NCI-H1092 treated with DMSO at 0.1 percent for 48 hours (cell line): ENCODE results near the gene CYBA.

Experiments used
- DNase-seq: peaks from one replicate; lab custom pipeline; 2025; lab: John Stamatoyannopoulos, UW

Gene CYBA

DNA sequence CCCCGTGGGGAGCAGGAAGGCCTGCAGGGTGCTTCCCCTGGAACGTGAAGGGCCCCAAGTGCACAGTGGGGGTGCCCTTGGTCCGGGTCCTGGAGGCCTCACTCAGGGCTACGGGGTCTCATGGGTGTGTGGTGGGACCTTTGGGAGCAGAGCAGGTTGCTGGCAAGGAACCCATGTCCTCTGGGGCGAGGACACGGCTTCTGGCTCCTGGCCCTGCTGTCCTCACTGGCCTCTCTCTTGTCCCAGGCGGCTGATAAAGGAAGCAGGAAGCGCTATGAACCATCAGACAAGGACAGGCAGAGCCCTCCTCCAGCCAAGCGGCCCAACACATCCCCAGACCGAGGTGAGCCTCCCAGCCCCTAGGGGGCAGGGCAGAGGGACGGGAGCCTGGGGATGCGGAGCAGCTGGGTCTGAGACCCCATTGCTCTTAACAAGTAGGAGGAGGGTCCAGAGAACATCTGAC is 22.3 kb downstream of the CYBA start:
- no peak for DNase-seq

DNA sequence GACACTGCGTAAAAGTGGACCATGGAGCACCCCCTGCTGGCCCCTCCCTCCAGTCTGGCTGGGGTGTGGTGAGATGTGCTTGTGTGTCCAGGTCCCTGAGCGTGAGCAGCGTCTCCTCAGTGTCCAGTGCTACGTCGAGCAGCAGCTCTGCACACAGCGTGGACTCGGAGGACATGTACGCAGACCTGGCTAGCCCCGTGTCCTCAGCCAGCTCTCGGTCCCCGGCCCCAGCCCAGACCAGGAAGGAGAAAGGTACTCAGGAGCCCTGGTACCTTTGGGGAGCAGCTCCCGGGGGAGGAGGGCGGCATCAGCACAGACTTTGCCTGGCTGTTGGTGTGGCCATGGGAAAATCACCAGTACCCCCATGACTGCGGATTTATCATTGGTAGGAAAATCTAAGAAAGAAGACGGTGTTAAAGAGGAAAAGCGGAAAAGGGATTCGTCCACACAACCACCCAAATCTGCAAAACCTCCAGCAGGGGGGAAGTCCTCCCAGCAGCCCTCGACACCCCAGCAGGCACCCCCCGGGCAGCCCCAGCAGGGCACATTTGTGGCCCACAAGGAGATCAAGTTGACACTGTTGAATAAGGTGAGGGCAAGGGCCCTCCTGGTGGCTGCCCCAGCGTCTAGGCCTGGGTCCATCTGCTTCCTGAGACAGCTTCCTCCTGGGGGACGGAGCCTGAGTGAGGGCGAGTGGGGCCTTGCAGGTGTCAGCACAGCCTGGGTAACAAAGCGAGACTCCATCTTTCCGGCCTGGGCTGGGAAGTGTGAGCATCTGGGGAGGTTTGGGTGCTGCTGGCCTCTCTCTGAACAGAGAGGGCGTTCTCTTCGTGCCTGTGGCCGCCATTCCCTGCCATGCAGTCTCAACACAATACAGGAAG is 23.1 kb downstream of the CYBA start:
- DNase-seq: no peak

DNA sequence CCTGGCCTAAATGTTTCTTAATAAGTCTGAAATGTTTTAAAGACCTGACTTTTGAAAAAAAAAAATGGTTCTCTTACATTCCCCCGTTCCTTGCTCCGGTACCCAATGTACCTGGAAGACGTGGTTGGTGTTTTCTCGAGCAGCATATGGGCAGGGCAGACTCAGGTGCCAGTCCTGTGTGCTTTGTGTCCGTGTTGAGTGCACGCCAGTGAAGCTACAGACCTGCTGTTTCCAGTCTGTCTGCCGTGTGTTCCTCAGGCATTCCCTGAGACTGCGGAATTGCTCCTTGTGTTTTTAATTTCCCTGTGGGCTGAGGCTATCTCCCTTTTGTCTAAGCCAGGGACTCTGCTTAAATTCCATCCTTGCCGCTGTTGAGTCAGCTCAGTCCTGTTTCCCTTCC is 24.2 kb downstream of the CYBA start:
- DNase-seq: no peak

DNA sequence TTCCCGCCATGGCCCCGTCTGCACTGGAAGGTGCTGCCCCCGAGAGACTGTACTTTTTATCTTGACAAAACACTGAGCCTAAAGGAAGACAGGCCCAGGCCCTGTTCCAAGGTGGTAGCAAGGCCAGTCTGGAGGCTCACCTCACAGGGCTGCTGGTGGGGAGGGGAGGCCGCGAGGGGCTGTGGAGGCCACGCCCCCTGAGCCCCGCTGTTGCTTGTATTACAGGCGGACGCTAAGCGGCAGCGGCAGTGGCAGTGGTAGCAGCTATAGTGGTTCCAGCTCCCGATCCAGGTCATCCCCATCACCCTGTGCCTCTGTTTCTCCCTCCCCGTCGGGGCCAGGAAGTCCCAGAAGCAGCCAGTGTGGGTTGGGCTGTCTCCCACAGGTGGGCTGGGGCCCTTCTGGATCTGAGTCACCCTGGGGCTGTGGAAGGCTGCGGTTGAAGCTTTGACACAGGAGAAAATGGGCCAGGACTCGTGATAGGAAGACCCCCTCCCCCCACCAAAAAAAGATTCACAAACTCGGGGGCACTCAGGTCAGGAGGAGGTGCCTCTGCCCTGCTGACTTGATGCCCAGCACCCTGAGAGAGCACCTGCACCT is 25.8 kb downstream of the CYBA start:
- DNase-seq: no peak

DNA sequence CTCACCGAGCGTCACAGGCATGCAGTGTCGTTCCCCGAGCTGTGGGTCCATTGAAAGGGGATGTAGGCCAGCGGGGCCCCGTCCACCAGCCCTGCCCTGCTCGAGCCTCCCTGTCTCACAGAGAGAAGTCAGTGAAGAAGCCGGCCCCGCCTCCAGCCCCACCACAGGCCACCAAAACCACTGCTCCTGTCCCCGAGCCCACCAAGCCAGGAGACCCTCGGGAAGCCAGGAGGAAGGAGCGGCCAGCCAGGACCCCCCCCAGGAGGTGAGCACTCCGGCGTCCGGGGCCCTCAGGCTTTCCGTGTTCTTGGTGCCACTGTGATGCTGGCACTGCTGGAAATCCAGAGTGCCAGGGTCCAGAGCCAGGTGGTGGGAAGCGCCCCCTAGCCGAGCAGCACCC is 26.4 kb downstream of the CYBA start:
- DNase-seq: no peak

DNA sequence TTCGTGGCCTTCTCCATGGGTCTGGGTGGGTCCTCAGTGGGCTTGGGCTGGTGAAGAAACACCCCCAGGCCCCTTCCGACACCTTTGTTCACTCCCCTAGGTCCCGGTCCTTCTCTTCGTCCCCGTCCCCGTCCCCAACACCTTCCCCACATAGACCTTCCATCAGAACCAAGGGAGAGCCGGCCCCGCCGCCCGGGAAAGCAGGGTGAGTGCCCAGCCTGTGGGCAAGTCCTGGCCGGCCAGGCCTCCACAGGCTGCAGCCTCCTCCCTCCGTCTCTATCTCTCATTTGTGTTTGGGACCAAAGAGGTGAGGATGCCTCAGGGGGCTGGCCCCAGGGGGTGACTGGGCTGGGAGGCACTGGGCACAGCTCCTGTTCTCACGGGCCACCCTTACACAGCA is 27.0 kb downstream of the CYBA start:
- no peak for DNase-seq

DNA sequence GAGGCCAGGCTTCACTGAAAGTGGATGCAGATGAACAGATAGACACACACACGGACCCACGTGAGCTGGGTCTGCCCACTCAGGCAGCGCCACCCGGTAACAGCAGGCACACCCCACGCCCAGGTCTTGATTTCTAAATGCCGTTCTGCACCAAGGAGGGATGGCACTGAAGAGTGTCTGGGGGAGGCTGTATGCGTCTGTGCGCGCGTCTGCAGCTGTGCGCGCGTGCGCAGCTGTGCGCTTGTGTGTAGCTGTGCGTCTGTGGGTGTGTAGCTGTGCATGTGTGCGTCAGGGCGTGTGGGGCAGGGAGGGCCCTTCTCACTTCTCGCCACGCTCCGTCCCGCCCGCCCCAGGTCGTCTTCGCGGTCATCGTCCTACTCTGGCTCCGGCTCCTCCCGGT is 28.0 kb downstream of the CYBA start:
- no peak for DNase-seq

DNA sequence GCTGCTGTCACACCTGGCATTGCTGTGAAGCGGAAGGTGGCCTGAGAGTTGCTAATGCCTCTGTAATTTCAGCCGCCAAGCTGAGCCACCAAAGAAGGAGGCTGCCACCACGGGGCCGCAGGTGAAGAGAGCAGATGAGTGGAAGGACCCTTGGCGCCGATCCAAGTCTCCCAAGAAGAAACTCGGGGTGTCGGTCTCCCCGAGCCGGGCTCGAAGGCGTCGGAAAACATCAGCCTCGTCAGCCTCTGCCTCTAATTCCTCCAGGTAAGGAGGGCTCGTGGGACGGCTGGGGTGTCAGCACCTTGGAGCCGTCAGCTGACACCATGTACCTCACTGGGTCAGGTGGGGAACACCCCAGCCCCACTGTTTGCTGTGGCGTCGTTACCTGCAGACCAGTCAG is 28.7 kb downstream of the CYBA start:
- DNase-seq: no peak

DNA sequence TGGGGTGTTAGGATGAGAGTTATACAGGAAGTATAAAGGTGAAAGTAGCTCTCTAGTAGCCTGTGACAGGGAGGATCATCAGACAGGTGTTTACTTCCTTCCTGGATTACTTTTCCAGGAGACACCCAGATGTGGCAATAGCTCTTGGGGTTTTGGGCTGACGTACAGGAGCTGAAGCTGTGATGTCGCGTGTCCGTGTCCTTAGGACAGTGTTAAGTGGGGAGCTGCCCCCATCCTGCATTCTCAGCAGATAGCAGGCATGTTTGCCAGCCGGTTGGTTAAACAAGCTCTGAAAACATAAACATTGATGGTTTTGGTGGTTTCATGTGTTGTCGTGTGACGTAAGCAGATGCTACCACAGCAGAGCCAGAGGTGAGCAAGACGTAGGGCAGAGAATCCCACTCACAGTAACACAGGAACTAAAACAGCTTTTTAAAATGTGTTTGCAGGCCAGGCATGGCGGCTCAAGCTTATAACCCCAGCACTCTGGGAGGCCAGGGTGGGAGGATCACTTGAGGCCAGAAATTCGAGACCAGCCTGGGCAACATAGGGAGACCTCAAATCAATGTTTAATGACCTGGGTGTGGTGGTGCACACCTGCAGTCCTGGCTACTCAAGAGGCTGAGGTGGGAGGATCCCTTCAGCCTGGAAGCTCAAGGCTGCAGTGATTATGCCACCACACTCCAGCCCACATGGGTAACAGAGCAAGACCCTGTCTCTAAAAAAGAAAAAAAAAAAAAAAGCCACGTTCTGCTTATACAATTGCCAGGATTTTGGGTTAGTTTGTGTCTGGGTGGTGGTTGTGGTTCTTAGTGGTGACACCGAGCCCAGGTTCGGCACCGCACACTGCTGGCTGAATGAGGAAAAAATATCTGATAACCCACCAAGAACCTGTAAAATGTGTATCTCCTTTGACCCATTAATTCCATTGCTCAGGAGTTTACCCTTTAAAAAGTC is 30.7 kb downstream of the CYBA start:
- no peak for DNase-seq

DNA sequence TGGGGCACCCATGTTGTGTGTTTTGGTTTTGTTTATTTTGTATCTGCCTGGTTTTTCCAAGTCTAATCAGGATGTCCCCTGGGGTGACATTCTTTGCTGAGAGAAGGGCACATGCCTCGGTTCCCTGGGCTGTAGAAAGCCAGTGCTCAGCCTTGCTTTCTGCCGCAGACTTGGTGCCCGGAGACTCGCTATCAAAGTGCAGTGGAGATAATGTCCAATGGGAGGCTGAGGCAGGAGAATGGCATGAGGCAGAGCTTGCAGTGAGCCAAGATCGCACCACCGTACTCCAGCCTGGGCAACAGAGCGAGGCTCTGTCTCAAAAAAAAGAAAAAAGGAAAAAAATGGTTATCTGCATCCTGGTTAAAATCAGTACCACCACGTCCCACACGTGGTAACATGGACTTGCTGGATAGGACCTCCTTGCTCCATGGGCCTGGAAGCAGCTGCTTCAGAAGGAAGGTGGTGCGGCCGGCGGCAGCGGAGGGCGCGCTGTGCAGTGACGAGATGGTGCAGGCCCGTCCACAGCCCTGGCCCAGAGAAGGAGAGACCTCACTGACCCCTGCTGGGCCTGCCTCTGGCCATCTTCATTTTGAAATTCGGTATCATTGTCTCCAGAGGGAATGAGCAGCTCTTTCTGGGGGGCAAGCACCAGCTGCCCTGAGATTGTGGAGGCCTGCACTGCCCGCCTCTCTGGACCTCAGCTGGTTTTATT is 31.7 kb downstream of the CYBA start:
- DNase-seq: no peak

DNA sequence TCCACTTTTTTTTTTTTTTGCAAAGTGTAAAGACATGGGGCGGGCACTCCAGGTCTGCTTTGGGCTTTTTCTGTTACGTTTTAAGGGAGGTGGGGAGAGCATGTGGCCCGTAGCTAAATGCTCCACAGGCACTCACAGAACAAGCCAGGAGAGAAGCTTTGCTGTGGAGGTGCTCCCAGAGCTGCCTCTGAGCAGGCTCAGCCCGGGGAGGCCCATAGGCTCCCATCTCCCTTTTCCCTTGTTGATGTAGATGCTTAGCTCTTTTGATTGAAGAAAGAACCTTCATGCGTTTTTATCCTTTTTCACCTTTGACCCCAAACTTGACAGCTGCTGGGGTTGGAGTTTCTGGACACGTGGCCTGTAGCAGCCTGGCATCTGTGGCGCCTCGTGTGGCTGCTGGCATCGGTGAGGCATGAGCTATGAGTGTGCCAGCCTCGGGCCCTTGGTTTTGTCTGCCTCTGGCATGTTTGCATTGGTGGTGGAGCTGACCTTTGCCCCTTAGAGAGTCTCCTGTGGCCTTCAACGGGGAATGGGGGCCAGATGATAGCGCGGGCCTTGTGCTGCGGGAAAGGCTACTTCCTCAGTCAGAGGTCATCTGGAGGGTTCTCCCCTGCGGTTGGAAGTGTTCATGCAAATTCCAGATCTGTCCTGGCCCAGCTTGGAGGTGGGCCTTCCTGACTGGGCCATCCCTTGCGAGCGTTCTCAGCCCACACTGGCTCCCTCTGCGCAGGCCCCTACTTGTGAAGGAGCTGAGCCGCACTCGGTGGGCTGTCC is 32.5 kb downstream of the CYBA start:
- no peak for DNase-seq

DNA sequence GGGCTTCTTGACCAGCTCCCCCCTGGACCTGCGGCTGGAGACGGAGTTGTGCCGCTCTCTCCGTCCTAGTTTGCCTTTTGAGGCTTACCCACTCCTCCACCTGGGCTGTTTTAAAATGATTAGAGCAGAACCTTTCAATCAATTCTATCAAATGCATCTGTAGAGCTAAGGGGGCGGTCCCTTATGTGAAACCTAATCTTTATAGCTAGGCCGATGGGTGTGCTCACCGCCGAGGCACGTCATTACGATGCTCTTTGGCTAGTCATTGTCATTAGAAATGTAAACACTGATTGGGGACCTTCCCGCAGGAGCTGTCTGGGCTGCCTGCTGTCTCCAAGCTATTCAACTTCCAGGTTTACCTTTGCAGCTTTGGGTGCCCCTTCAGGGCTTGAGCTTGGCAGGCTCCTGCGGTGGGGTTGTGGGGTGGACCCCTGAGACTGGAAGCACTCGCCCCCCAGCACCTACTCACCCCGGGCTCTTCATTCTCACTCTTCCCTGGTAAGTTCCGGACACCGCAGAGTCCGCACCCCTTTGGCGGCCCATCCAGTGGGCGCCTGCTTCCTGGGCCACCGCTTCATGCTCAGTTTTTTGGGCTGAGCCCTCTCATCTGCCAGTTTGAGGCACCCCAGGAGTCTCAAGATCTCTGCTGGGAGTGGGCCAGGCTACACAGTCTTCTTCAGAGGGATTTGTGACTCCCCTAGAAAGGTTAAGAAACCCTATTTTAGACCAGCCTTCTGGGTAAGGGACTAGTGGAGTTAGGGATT is 33.4 kb downstream of the CYBA start:
- DNase-seq: peak; percentile 60

DNA sequence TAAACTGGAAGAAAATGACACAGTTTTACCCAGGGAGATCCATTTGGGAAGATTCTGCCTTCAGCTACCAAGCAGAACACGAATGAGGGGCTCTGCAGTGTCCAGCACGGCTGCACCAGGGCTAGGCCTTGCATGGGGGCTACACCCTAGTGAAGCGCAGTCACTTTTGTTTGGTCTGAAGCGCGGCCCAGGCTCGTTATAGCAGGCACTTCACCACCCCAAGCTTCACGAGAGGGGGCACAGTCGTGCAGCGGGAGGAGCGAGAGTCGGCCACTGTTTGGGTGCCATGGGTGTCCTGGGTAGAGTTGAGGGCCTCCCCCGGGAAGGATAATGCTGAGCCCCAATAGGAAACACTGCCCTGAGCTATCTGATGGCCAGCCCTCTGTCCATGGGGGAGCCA is 34.1 kb downstream of the CYBA start:
- peak; percentile 22 for DNase-seq

DNA sequence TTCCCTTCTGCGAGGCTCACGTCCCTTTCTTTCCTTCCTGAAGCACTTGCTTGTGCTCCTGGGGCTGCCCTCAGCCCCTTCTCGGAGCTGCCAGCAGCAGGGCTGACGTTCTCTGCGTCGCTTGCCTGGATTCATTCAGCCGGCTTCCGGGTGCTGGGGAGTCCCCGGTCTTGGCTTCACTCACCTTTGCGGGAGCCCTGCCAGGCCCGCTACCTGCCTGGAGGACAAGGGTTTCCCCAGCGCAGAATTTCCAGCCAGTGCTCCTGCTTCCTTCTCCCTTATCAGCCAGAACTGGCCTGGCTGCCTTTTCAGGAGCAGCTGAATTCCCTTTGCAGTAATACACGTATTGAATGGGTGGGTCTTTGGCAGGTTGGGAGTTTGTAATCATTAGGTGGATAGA is 34.5 kb downstream of the CYBA start:
- peak; percentile 48 for DNase-seq

DNA sequence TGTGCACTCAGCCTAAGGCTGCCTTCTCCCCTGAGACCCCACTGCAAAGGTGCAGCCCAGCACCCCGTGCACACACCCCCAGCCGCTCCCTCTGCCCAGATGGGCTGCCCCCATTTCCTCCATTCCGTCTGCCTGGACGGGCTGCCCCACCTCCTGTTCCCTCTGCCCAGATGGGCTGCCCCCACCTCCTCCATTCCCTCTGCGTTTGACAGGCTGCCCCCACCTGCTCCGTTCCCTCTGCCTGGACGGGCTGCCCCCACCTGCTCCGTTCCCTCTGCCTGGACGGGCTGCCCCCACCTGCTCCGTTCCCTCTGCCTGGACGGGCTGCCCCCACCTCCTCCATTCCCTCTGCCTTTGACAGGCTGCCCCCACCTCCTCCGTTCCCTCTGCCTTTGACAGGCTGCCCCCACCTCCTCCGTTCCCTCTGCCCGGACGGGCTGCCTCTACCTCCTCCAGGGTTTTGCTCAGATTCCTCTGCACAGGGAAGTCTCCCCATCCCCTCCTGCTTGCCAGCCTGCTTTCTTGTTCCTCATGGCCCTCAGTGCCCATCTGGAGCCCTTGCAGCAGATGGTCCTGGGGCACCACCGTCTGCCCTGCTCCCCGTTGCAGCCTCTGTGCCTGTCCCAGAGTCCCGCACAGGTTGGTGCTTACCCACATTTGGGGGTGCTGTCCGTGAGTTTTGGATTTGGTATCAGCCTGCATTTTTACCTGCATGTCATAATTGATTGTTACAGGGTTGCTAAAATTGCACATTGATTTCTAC is 35.9 kb downstream of the CYBA start:
- DNase-seq: no peak

DNA sequence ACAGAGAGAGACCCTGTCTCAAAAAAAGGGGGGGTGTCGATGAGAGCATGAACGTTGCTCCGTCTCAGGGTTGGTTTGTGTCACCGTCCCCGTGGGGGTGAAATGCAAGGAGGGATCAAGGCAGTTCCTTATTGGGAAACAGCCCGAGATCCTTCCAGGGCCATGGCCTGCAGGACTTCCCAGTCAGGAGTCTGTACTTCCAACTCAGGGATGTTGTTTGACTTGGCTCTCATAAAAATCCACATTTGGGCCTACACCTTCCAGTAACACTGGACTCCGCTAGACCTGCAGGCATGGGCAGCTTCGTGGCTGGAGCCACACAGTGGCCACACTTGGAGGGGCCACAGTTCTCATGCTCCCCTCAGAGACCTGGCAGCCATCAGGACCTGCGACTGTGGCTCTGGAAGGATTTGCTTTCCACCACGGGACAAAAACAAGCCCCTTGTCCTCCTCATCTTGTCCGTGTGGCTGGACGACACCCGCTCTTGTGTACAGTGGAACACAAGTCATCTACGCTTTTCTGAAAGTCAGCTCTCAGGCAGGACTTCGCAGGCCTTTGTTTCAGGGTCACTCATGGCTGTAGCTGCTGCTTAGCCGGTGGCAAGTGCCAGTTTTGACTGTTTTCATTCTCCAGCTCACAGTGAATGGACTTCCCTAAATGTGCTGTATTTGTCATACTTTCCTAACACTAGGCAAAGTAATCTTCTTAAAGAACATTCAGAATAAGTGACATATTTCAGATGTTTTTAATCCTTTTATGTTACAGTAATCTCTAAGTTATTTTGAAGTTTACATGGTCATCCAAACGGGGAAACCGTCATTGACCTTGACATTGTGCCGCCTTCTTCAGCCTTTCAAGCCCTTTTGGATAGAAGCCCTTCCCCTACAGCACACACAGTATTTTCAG is 36.7 kb downstream of the CYBA start:
- no peak for DNase-seq

DNA sequence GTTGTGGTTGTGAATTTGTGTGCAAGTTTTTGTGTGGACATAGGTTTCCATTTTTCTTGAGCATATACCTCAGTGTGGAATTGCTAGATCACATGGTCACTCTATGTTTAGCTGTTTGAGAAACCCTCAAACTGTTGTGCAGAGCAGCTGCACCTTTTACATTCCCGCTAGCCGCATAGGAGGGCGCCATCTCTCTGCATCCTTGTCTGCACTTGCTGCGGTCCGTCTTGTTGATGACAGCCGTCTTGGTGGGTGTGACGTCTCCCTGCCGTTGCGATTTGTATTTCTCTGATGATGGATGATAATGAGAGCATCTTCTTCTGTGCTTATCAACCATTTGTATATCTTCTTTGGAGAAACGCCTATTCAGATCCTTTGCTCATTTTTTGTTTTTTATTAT is 37.6 kb downstream of the CYBA start:
- no peak for DNase-seq
